ENCODE results near the gene NAA35.
"Not testable (repeated sequence)": the region's sequence is repeated elsewhere in the genome, so short reads cannot be mapped to it uniquely, and the experiment has no call there.

The NAA35 gene

GRCh38 chr9:86041311-86041741, 100.4 kb downstream of the NAA35 start:
- Histone ChIP-seq H3K9me3 (ENCODE audit: control insufficient read depth in 1 of 2, low read length in 2 of 2) (no peaks in the 10 kb centered on the region), H3K4me3 (ENCODE audit: low read depth in 1 of 2, low read length in 2 of 2) (peak overlapping the region; percentile 20 to 48), H3K27ac (ENCODE audit: low read depth, low read length) (no peak overlapping the region), H3K36me3 (ENCODE audit: control insufficient read depth in 1 of 2, insufficient read depth in 2 of 2, low read length in 2 of 2) (peaks cover 0 to 4% of the 10 kb centered on the region in 2 donors), H3K9ac (ENCODE audit: low read depth in 1 of 2, low read length in 2 of 2) (no peak overlapping the region), H3K4me1 (ENCODE audit: control insufficient read depth in 1 of 2, insufficient read depth in 2 of 2, low read length in 2 of 2) (peaks cover 19% of the 10 kb centered on the region in 2 donors), H3K27me3 (ENCODE audit: control insufficient read depth in 1 of 2, insufficient read depth in 2 of 2, low read length in 2 of 2) (no peaks in the 10 kb centered on the region)

- no peaks in the 10 kb centered on the region for H3K27me3 ChIP-seq (ENCODE audit: control insufficient read depth in 1 of 2, insufficient read depth in 2 of 2, low read length in 2 of 2)
- no peak overlapping the region for H3K27ac ChIP-seq (ENCODE audit: low read depth, low read length)
- H3K36me3 ChIP-seq (ENCODE audit: control insufficient read depth in 1 of 2, insufficient read depth in 2 of 2, low read length in 2 of 2) = peaks cover 0 to 7% of the 10 kb centered on the region in 2 donors
- H3K4me3 ChIP-seq (ENCODE audit: low read depth in 1 of 2, low read length in 2 of 2) = peak overlapping the region in 1 of 2 donors; percentile 40
- H3K4me1 ChIP-seq (ENCODE audit: control insufficient read depth in 1 of 2, insufficient read depth in 2 of 2, low read length in 2 of 2) = peaks cover 14 to 19% of the 10 kb centered on the region in 2 donors
- H3K9me3 ChIP-seq (ENCODE audit: control insufficient read depth in 1 of 2, low read length in 2 of 2) = no peaks in the 10 kb centered on the region
- no peak overlapping the region for H3K9ac ChIP-seq (ENCODE audit: low read depth in 1 of 2, low read length in 2 of 2)
Measured at GRCh38 chr9:86042199-86042978, 101.4 kb downstream of the NAA35 start.

- H3K27me3 ChIP-seq (ENCODE audit: control insufficient read depth in 1 of 2, insufficient read depth in 2 of 2, low read length in 2 of 2) = no peaks in the 10 kb centered on the region
- H3K27ac ChIP-seq (ENCODE audit: low read depth, low read length) = no peak overlapping the region
- H3K9ac ChIP-seq (ENCODE audit: low read depth in 1 of 2, low read length in 2 of 2) = no peak overlapping the region
- H3K9me3 ChIP-seq (ENCODE audit: control insufficient read depth in 1 of 2, low read length in 2 of 2) = no peaks in the 10 kb centered on the region
- H3K4me1 ChIP-seq (ENCODE audit: control insufficient read depth in 1 of 2, insufficient read depth in 2 of 2, low read length in 2 of 2) = peaks cover 14 to 19% of the 10 kb centered on the region in 2 donors
- no peak overlapping the region for H3K4me3 ChIP-seq (ENCODE audit: low read depth in 1 of 2, low read length in 2 of 2)
- peaks cover 0 to 7% of the 10 kb centered on the region in 2 donors for H3K36me3 ChIP-seq (ENCODE audit: control insufficient read depth in 1 of 2, insufficient read depth in 2 of 2, low read length in 2 of 2)
Measured at GRCh38 chr9:86043586-86043985, 102.6 kb downstream of the NAA35 start.

- Histone ChIP-seq H3K9ac (ENCODE audit: low read depth in 1 of 2, low read length in 2 of 2) (no peak overlapping the region), H3K27ac (ENCODE audit: low read depth, low read length) (no peak overlapping the region), H3K4me3 (ENCODE audit: low read depth in 1 of 2, low read length in 2 of 2) (no peak overlapping the region), H3K4me1 (ENCODE audit: control insufficient read depth in 1 of 2, insufficient read depth in 2 of 2, low read length in 2 of 2) (peaks cover 14 to 19% of the 10 kb centered on the region in 2 donors), H3K27me3 (ENCODE audit: control insufficient read depth in 1 of 2, insufficient read depth in 2 of 2, low read length in 2 of 2) (no peaks in the 10 kb centered on the region), H3K36me3 (ENCODE audit: control insufficient read depth in 1 of 2, insufficient read depth in 2 of 2, low read length in 2 of 2) (peaks cover 0 to 7% of the 10 kb centered on the region in 2 donors), H3K9me3 (ENCODE audit: control insufficient read depth in 1 of 2, low read length in 2 of 2) (no peaks in the 10 kb centered on the region)
Measured at GRCh38 chr9:86043999-86044398, 103.1 kb downstream of the NAA35 start.

- Histone ChIP-seq H3K27me3 (ENCODE audit: control insufficient read depth in 1 of 2, insufficient read depth in 2 of 2, low read length in 2 of 2) (no peaks in the 10 kb centered on the region), H3K9me3 (ENCODE audit: control insufficient read depth in 1 of 2, low read length in 2 of 2) (no peaks in the 10 kb centered on the region), H3K4me3 (ENCODE audit: low read depth in 1 of 2, low read length in 2 of 2) (no peak overlapping the region), H3K4me1 (ENCODE audit: control insufficient read depth in 1 of 2, insufficient read depth in 2 of 2, low read length in 2 of 2) (peaks cover 14 to 19% of the 10 kb centered on the region in 2 donors), H3K36me3 (ENCODE audit: control insufficient read depth in 1 of 2, insufficient read depth in 2 of 2, low read length in 2 of 2) (peaks cover 0 to 7% of the 10 kb centered on the region in 2 donors), H3K27ac (ENCODE audit: low read depth, low read length) (no peak overlapping the region), H3K9ac (ENCODE audit: low read depth in 1 of 2, low read length in 2 of 2) (no peak overlapping the region)
Measured at GRCh38 chr9:86045654-86046053, 104.7 kb downstream of the NAA35 start.

GRCh38 chr9:86046071-86046636, 105.2 kb downstream of the NAA35 start:
- Histone ChIP-seq H3K4me1 (ENCODE audit: control insufficient read depth in 1 of 2, insufficient read depth in 2 of 2, low read length in 2 of 2) (peaks cover 14 to 17% of the 10 kb centered on the region in 2 donors), H3K36me3 (ENCODE audit: control insufficient read depth in 1 of 2, insufficient read depth in 2 of 2, low read length in 2 of 2) (peaks cover 0 to 7% of the 10 kb centered on the region in 2 donors), H3K4me3 (ENCODE audit: low read depth in 1 of 2, low read length in 2 of 2) (no peak overlapping the region), H3K27me3 (ENCODE audit: control insufficient read depth in 1 of 2, insufficient read depth in 2 of 2, low read length in 2 of 2) (no peaks in the 10 kb centered on the region), H3K9ac (ENCODE audit: low read depth in 1 of 2, low read length in 2 of 2) (no peak overlapping the region), H3K9me3 (ENCODE audit: control insufficient read depth in 1 of 2, low read length in 2 of 2) (no peaks in the 10 kb centered on the region), H3K27ac (ENCODE audit: low read depth, low read length) (no peak overlapping the region)

GRCh38 chr9:86046930-86047341, 106.0 kb downstream of the NAA35 start:
- peaks cover 0 to 7% of the 10 kb centered on the region in 2 donors for H3K36me3 ChIP-seq (ENCODE audit: control insufficient read depth in 1 of 2, insufficient read depth in 2 of 2, low read length in 2 of 2)
- no peaks in the 10 kb centered on the region for H3K9me3 ChIP-seq (ENCODE audit: control insufficient read depth in 1 of 2, low read length in 2 of 2)
- no peaks in the 10 kb centered on the region for H3K27me3 ChIP-seq (ENCODE audit: control insufficient read depth in 1 of 2, insufficient read depth in 2 of 2, low read length in 2 of 2)
- H3K4me1 ChIP-seq (ENCODE audit: control insufficient read depth in 1 of 2, insufficient read depth in 2 of 2, low read length in 2 of 2) = peaks cover 10 to 12% of the 10 kb centered on the region in 2 donors
- H3K4me3 ChIP-seq (ENCODE audit: low read depth in 1 of 2, low read length in 2 of 2) = no peak overlapping the region
- H3K27ac ChIP-seq (ENCODE audit: low read depth, low read length) = no peak overlapping the region
- H3K9ac ChIP-seq (ENCODE audit: low read depth in 1 of 2, low read length in 2 of 2) = no peak overlapping the region

- H3K27ac ChIP-seq (ENCODE audit: low read depth, low read length) = no peak overlapping the region
- no peaks in the 10 kb centered on the region for H3K27me3 ChIP-seq (ENCODE audit: control insufficient read depth in 1 of 2, insufficient read depth in 2 of 2, low read length in 2 of 2)
- H3K9me3 ChIP-seq (ENCODE audit: control insufficient read depth in 1 of 2, low read length in 2 of 2) = no peaks in the 10 kb centered on the region
- H3K4me1 ChIP-seq (ENCODE audit: control insufficient read depth in 1 of 2, insufficient read depth in 2 of 2, low read length in 2 of 2) = peaks cover 6 to 9% of the 10 kb centered on the region in 2 donors
- H3K9ac ChIP-seq (ENCODE audit: low read depth in 1 of 2, low read length in 2 of 2) = no peak overlapping the region
- H3K36me3 ChIP-seq (ENCODE audit: control insufficient read depth in 1 of 2, insufficient read depth in 2 of 2, low read length in 2 of 2) = peaks cover 0 to 8% of the 10 kb centered on the region in 2 donors
- H3K4me3 ChIP-seq (ENCODE audit: low read depth in 1 of 2, low read length in 2 of 2) = no peak overlapping the region
Measured at GRCh38 chr9:86047361-86047760, 106.4 kb downstream of the NAA35 start.

GRCh38 chr9:86048018-86048742, 107.2 kb downstream of the NAA35 start:
- H3K27me3 ChIP-seq (ENCODE audit: control insufficient read depth in 1 of 2, insufficient read depth in 2 of 2, low read length in 2 of 2); H3K9ac ChIP-seq (ENCODE audit: low read depth in 1 of 2, low read length in 2 of 2); H3K27ac ChIP-seq (ENCODE audit: low read depth, low read length); H3K4me1 ChIP-seq (ENCODE audit: control insufficient read depth in 1 of 2, insufficient read depth in 2 of 2, low read length in 2 of 2); H3K9me3 ChIP-seq (ENCODE audit: control insufficient read depth in 1 of 2, low read length in 2 of 2); H3K4me3 ChIP-seq (ENCODE audit: low read depth in 1 of 2, low read length in 2 of 2): not testable (repeated sequence)
- H3K36me3 ChIP-seq (ENCODE audit: control insufficient read depth in 1 of 2, insufficient read depth in 2 of 2, low read length in 2 of 2) = peaks cover 0 to 16% of the 10 kb centered on the region in 2 donors

All from duodenal mucosa (tissue), 2 donors.